GM18499 (cell line): ENCODE data around the gene GALNT1.

Experiments used
- ATAC-seq: cut with Tn5 transposase; IDR thresholded peaks from one replicate; pipeline ENCODE4 v1.9.1; 2021; ENCODE audit warnings: moderate number of reproducible peaks; ENCODE audit not compliant: insufficient read depth, unreplicated experiment

The GALNT1 gene

DNA sequence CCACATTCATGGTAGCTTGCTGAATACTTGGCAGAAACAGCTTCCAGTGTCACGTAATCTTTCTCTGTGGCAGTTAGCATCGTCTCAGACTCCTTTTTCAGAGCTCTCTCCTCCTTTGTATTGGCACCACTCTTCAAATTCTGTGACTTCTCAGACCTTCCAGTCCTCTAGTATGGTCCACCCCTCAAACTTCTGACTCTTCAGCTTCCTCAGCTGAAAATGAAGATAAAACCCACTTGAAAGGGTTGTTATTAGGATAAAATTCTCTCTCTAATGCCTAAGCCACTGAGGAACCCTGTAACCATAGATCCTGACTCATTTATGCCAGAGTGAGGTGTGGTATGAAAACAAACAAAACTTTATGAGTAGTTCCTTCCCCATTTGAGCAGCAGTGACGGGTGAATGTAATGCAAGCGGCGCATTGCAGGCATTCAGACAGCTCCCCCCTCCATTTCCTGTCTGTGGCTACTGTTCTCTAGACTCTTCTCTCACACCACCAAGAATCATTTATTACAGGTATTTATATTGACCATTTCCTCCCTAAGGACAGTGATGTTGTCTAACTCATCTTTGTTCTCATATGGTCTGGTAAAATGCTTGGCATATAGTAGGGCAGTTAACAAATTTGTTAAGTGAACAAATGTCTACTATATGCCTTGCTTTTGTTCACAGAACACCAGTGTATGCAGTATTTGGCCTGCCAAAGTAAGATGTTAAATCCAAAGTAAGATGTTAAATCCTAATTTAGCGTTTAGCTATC, 35.3 kb downstream of the GALNT1 start:
- peak; percentile 97 for ATAC-seq

DNA sequence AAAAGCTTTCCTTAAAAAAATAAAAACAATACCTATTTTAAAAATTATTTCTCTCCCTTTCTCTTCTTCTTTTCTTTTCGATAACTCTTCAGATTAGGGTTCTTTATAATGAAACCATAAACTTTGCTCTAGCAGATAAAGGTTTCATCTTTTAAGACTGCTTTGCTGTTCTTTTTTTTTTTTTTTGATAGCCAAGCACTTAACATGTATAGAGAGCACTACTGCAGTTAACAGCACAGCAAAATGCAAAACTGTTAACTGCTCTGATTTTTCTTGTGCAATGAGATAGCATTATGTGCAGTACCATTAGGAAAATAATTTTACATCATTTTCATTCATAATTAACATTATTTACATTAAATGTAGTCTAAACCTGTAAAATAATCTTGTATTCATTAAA, 36.3 kb downstream of the GALNT1 start:
- no peak for ATAC-seq

DNA sequence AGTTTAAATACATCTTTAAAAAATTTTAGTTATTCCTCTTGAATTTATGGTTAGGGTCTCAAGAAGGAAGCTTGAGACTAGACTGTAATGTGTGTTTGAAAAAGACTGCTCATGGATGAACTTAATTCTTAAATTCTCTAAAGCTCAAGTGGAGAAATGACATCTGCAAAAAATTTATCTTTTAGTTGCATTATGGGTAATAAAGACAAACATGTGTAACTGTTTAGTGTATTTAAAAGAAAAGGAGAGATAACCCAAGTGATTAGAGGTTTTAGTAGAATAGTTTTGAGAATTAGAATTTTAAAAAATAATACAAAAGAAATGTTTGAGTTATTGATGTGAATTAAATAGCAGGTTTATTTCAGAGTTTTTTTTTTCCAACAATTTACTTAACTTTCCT, 36.7 kb downstream of the GALNT1 start:
- no peak for ATAC-seq

DNA sequence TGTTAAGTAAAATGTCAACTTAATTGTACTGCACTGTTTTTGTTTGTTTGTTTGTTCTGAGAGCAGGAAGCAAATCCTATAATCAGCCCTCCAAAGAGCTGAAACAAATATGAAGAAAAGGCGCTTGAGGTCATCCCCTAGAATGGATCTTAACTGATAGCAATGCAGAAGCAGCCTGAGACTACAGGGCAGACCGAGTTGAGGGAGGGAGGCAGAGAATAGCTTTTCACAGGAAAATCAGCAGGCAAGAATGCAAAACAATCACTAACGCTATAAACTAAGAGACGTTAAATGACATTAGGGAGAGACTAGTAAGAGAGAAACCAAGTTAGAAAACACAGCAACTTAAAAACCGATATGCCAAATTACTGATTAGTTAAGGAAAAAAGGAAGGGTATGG, 37.2 kb downstream of the GALNT1 start:
- no peak for ATAC-seq

DNA sequence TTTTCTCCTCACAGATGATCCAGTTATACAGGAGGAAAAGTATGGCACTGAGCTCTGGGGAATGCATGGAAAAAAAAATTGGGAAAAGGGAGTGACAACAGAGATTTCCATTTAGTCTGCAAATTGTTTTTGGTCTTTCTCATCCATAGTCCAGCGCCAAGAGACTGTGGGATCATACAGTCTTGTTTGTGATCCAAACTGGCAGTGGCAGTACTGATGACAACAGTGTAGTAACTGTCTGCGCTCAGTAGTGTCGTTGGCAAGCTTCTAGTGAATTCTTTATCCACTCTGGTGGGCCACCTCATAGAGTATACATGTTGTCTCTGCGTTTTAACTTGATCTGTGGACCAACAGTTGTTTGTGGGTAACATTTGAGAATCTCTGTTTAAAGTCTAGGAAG, 37.9 kb downstream of the GALNT1 start:
- ATAC-seq, result no peak

DNA sequence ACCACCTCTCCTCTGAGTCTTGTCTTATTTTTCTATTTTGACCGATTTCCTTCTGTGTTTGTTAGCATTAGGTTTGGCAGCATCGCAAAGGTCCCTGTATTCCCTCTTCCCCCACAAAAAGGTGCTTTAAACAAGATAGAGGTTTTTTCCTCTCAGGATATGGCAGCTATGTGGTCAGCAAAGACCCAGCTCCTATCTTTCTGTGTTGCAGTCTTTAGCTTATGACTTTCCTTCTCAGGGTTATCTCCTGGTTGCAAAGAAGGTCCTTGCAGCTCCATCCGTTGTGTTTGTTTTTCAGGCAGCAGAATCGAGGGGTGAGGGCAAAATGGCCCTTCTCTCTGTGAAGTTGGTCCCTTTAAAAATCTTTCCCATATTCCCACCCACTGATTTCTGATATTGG, 38.4 kb downstream of the GALNT1 start:
- no peak for ATAC-seq

DNA sequence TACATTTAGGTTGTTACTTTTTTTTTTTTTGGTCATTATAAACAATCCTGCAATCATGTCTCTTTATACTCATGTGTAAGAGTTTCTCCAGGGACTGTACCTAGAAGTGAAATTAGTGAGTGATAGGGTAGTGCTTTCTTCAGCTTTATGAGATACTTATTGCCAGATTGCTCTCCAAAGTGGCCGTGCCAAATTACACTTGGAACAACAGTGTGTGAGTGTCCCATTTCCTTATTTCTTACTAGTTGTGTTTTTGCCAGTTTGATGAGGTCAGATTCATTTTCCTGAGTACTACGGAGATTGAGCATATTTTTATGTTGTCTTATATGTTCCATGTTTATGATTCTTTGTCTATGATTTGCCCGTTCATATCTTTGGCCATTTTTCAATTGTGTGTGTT, 39.2 kb downstream of the GALNT1 start:
- no peak for ATAC-seq

DNA sequence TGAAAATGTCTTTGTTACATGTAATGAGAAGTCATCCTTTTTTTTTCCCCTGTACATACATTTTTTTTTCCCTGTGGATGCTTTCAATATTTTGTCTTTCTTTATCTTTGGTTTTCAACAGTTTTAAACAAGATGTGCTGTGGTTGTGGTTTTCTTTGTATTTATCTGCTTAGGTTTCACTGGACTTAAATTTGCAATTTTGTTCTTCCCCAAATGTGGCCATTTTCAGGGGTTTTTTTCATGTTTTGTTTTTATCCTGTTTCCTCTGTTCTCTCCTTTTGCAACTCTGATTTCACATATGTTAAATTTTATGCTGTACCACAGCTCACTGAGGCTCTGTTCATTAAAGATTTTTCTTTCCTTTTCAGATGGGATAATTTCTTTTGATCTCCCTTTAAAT, 41.7 kb downstream of the GALNT1 start:
- no peak for ATAC-seq

DNA sequence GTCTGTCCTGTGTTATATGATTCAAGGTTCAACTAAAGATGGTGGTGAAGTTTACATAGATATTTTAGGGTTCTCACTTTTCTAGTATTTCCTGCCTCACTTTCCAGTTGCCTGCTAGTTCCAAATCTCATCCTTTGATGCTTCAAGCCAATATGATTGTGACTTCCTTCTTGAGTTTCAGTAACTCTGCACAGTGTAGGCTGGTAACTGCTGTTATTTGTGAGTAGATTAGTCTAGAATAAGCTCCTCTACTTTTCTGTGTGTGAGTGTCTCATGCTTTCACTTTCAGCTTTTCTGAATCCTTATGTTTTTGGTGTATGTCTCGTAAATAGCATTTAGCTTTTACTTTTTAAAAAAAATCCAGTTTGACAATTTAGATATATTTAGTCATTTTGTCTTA, 42.6 kb downstream of the GALNT1 start:
- no peak for ATAC-seq

DNA sequence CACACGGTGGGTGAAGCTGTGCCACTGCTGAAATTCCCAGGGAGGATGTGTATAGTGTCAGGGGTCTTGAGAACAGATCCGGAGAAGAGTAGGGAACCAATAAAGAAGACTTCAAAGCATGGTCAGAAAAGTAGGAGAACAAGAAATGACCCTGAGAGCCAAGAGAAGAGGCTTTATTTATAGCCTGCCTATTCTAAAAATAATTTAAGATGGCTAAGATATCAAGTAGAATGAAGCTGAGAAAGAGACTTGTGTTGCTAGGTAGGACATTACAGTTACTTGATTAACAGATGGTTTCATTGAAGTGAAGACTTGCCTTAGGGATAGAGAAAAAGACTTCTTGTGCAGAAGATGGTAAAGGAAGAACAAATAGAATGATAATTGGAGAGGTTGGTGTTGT, 43.7 kb downstream of the GALNT1 start:
- ATAC-seq, result no peak

DNA sequence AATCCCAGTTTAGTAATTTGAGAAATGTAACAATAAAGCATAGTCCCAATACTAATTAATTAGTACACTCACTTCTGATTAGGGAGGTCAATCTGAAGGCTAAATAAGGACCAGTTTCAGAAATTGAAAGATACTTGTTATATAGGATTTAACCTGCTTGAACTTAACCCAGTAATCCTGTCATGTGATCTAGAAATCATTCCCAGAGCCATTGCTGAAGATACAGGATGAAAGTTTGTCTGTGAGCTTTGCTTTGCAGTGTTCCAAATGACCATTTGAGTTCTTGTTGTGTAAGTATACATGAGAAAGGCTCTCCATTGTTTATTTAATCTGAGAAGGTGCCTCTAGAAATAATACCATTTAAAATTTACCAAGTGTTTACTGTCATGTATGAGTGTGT, 52.2 kb downstream of the GALNT1 start:
- no peak for ATAC-seq

DNA sequence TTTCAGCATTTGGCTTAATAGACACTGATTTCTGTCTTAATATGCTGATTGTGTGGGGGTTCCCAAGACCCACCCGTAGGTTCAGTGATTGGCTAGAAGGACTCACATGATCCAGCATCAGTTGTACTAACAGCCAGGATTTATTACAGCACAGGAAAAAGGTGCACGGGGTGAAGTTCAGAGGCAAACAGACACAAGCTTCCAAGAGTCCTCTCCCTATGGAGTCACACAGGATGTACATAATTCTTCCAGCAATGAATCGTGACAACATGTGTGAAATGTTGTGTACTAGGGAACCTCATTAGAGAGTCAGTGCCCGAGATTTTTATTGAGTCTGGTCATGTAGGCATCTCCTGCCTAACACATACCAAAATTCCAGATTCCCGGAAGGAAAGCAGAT, 52.8 kb downstream of the GALNT1 start:
- no peak for ATAC-seq

DNA sequence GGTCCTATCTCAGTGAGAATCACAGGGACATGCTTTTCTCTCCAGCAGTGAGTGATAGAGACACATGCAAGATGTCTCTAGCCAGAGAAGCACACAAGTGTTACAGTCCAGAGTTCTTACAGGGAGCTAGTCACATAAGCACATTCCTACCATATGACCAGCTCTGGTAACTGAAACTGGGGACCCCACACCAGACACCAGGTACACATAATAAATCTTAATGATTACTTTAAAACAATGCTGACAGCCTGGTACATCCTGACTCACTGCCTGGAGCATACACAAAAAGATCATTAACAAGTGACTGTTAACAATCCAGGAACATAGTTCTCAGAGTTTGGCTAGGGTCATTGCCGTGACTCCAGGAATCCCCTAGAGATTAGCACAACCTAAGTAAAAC, 53.6 kb downstream of the GALNT1 start:
- no peak for ATAC-seq

DNA sequence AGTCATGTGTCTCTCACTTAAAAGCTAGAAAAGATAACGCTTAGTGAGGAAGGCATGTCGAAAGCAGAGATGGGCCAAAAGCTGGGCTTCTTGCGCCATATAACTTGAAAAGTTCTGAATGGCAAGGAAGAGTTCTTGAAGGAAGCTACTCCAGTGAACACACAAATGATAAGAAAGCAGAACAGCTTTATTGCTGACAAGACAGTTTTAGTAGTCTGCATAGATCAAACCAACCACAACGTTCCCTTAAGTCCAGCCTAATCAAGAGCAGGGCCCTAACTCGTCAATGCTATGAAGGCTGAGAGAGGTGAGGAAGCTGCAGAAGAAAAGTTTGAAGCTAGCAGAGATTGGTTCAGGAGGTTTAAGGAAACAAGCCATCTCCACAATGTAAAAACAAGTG, 55.7 kb downstream of the GALNT1 start:
- no peak for ATAC-seq

DNA sequence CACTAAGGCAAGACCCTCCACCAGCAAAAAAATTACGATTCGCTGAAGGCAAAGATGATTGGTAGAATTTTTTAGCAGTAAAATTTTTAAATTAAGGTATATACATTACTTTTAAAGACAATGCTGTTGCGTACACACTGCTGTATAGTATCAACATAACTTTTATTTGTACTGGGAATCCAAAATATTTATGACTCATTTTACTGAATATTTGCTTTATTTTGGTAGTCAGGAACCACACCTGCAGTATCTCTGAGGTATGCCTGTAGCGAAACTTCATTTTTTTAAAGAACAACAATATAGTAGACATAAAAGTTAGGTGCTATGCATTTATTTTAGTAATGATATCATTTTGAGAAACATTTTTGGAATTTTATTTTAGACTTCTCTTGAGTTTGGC, 57.8 kb downstream of the GALNT1 start:
- no peak for ATAC-seq

DNA sequence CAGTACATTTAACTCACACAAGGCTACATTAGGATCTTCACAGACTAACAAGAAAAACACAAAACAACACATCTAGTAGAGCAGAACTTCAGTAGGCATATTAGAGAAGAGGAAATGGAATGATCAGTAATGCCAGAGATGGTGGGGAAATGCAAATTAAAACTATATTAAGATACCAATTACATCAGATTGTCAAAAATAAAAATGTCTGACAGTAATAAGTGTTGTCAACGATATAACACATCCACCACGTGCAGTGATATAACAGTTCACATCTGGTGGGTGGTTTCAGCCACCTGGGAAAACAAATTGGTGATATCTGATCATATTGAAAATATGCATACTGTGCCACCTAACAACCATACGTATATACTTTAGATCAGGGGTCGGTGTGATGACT, 59.9 kb downstream of the GALNT1 start:
- no peak for ATAC-seq

DNA sequence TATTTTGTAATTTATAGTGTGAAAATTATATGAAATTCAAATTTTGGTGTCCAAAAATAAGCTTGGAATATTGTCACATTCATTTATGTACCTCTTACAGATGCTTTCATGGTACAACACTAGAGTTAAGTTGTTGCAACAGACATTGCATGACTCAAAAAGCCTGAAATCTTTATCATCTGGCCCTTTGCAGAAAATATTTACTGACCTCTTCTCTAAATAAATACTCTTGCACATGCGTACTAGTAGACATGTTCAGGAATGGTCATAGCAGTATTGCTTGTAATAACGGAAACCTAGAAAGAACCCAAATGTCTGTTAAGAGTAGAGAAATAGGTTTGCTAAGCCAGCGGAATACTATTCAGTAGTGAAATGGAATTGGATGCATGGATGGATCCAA, 60.4 kb downstream of the GALNT1 start:
- ATAC-seq, result no peak

DNA sequence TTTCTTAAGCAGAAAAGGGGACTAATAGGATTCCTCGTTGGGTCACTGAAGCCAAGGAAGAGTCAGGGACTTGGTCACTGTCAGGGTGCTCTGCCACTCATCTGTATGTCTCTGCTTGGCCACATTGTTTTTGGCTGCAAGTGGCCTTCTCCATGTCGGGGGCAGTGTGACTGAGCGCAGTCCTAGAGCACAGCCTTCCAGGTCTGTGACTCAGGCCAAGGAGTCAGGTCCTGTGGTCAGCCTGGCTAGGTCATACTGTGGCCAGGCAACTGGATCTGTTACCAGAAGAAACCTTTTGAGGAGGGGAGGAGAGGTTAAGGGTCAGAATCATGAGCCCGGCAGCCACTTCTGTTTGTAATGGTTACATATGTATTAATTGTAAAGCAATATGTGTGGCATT, 61.3 kb downstream of the GALNT1 start:
- no peak for ATAC-seq

DNA sequence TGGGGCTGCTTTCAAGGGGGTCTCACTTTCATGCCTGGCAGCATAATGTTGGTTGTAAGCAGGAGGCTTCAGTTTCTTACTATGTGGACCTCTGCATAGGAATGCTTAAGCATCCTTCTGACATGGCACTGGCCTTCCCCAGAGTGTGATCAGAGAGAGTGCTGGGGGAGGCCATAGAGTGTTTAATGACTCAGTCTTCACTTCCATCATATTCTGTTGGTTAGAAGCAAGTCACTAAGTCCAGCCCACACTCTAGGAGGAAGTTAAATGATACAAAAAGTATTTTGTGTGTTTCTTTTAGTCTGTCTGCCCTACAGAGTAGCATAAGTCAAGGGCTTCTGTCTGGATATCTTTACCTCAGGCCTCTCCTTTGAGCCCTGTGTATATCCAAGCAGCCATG, 64.9 kb downstream of the GALNT1 start:
- no peak for ATAC-seq

DNA sequence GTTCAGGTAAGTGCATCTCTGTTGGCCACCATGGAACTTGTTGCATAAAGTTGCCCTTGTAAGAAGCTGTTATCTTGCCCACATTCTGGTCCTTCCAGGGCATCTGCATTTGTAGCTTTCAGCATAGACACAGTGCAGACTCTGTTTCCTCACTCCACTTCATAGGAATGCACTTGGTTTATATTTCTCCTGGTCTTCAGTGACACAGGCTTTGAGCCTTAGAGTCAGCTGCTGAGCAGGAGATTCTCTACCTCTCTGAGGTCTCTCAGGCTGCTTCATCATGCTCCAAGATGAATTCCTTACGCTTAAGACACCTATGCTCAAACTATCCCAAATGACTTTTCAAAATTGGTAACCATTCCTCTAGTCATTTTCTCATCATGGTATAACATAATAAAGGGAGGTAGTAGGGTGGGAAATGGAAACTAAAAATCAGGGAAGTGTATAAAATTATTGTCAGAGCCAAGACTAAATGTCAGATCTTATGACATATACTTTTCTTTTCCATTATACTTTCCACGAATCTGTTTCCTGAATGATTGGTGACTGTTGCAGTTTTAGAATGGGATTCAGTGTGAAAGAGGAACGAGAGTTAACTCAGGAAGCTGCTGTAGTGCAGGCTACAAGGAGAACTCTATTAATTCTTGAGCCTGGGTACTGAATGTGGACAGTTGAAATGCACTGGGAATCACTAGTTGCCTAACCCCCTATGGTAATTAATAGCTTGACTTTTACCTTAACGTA, 72.0 kb downstream of the GALNT1 start:
- ATAC-seq, result no peak

DNA sequence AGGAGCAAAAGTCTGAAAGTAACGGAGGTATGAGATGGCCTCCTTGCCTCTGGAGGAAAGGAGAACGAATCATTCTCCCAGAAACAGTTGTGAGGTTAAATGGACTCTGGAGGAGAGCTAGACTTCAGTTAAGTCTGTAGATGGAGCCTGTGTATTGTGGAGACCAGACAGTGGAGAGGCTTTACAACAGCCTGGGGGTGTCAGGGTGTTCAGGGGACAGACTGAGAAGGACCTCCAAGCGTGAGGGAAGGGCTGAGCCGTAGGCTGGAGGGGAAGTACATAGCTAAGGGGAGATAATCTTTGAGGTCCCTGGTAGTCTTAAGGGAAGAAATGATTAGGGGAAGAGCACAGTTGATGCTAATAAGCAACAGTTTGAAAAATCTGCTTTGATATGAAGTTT, 76.6 kb downstream of the GALNT1 start:
- ATAC-seq, result no peak

DNA sequence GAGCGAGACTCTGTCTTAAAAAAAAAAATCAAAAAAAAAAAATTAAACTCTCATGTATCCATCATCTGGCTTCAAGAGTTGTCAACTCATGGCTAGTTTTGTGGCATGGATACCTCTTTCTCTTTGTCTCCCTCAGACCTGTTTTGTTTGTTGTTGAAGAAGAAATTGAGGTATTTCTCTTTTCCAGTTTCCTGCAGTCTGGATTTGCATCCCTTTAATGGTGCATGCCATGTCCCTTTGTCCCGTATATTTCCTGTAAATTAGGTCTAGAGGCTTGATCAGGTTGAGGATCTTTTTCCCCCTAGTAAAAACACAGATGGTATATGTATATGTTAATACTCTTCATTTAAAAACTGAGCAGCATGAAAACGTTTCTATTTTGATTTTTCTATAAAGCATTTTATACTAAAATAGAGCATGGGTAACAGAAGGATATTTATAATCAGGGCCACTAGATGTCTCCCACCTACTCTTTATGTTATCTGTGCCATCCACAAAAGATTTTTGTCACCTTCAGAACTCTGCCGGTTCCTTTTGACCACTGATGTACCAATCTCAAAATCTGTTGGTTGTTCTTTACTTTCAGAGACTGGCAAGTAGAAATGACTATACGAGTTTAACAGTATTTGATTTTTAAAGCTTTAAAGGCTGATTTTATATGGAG, 80.1 kb downstream of the GALNT1 start:
- no peak for ATAC-seq
